IPS-18a (cell line): ENCODE data around the gene ZNF503.
A peak's percentile ranks its signal among the peaks of the same experiment; 100 is the strongest.

Experiments used
- H3K27ac ChIP-seq: one replicate; pipeline ENCODE4 v1.5.1; 2013; ENCODE audit warnings: low read length
- H3K27me3 ChIP-seq: one replicate; pipeline ENCODE4 v1.6.1; 2013; ENCODE audit warnings: mild to moderate bottlenecking, low read length; ENCODE audit not compliant: control insufficient read depth, insufficient read depth
- H3K36me3 ChIP-seq: one replicate; pipeline ENCODE4 v1.6.1; 2013; ENCODE audit warnings: low read depth, low read length; ENCODE audit not compliant: control insufficient read depth
- H3K4me1 ChIP-seq: one replicate; pipeline ENCODE4 v1.6.1; 2013; ENCODE audit warnings: low read depth, low read length; ENCODE audit not compliant: control insufficient read depth
- H3K4me3 ChIP-seq: one replicate; pipeline ENCODE4 v1.5.1; 2013; ENCODE audit warnings: low read length
- H3K9ac ChIP-seq: one replicate; pipeline ENCODE4 v1.6.1; 2013; ENCODE audit warnings: mild to moderate bottlenecking, low read length, moderate library complexity
- H3K9me3 ChIP-seq: one replicate; pipeline ENCODE4 v1.6.1; 2013; ENCODE audit warnings: low read depth, low read length; ENCODE audit not compliant: control insufficient read depth

The ZNF503 gene

GRCh38 chr10:75440271-75440793 is 38.8 kb upstream of the ZNF503 start:
- no peaks in the 10 kb centered on the region for H3K9me3 ChIP-seq
- no peak overlapping the region for H3K27ac ChIP-seq
- no peak overlapping the region for H3K4me3 ChIP-seq
- H3K27me3 ChIP-seq, result peaks cover 34% of the 10 kb centered on the region
- no peaks in the 10 kb centered on the region for H3K36me3 ChIP-seq
- no peak overlapping the region for H3K9ac ChIP-seq
- peaks cover 6% of the 10 kb centered on the region for H3K4me1 ChIP-seq

GRCh38 chr10:75439811-75440210 is 38.2 kb upstream of the ZNF503 start:
- no peaks in the 10 kb centered on the region for H3K36me3 ChIP-seq
- H3K9me3 ChIP-seq, result no peaks in the 10 kb centered on the region
- H3K4me1 ChIP-seq, result peaks cover 6% of the 10 kb centered on the region
- no peak overlapping the region for H3K4me3 ChIP-seq
- H3K27me3 ChIP-seq, result peaks cover 39% of the 10 kb centered on the region
- no peak overlapping the region for H3K9ac ChIP-seq
- no peak overlapping the region for H3K27ac ChIP-seq

- H3K9ac ChIP-seq, result no peak overlapping the region
- no peak overlapping the region for H3K4me3 ChIP-seq
- H3K36me3 ChIP-seq, result no peaks in the 10 kb centered on the region
- no peak overlapping the region for H3K27ac ChIP-seq
- H3K27me3 ChIP-seq, result peaks cover 54% of the 10 kb centered on the region
- peaks cover 6% of the 10 kb centered on the region for H3K4me1 ChIP-seq
- no peaks in the 10 kb centered on the region for H3K9me3 ChIP-seq
Measured at GRCh38 chr10:75438275-75438674, 36.7 kb upstream of the ZNF503 start.

- H3K27me3 ChIP-seq, result peaks cover 60% of the 10 kb centered on the region
- H3K4me1 ChIP-seq, result peaks cover 11% of the 10 kb centered on the region
- H3K4me3 ChIP-seq, result no peak overlapping the region
- H3K36me3 ChIP-seq, result no peaks in the 10 kb centered on the region
- no peaks in the 10 kb centered on the region for H3K9me3 ChIP-seq
- H3K9ac ChIP-seq, result no peak overlapping the region
- H3K27ac ChIP-seq, result no peak overlapping the region
Measured at GRCh38 chr10:75437693-75438092, 36.1 kb upstream of the ZNF503 start.

- H3K9ac ChIP-seq, result no peak overlapping the region
- no peaks in the 10 kb centered on the region for H3K36me3 ChIP-seq
- no peaks in the 10 kb centered on the region for H3K9me3 ChIP-seq
- peaks cover 13% of the 10 kb centered on the region for H3K4me1 ChIP-seq
- no peak overlapping the region for H3K4me3 ChIP-seq
- no peak overlapping the region for H3K27ac ChIP-seq
- peaks cover 68% of the 10 kb centered on the region for H3K27me3 ChIP-seq
Measured at GRCh38 chr10:75436896-75437295, 35.3 kb upstream of the ZNF503 start.

- Histone ChIP-seq H3K27me3 (peaks cover 84% of the 10 kb centered on the region), H3K36me3 (no peaks in the 10 kb centered on the region), H3K4me1 (peaks cover 20% of the 10 kb centered on the region), H3K9ac (no peak overlapping the region), H3K27ac (no peak overlapping the region), H3K9me3 (no peaks in the 10 kb centered on the region), H3K4me3 (no peak overlapping the region)
Measured at GRCh38 chr10:75435291-75435690, 33.7 kb upstream of the ZNF503 start.

- Histone ChIP-seq H3K36me3 (no peaks in the 10 kb centered on the region), H3K27me3 (peaks cover 94% of the 10 kb centered on the region), H3K4me1 (peaks cover 25% of the 10 kb centered on the region)
Measured at GRCh38 chr10:75434291-75434690, 32.7 kb upstream of the ZNF503 start.

GRCh38 chr10:75433216-75433615 is 31.7 kb upstream of the ZNF503 start:
- H3K27me3 ChIP-seq, result peaks cover 97% of the 10 kb centered on the region
- no peaks in the 10 kb centered on the region for H3K9me3 ChIP-seq
- no peaks in the 10 kb centered on the region for H3K36me3 ChIP-seq
- peaks cover 19% of the 10 kb centered on the region for H3K4me1 ChIP-seq
- peak overlapping the region; percentile 25 for H3K4me3 ChIP-seq
- no peak overlapping the region for H3K9ac ChIP-seq
- no peak overlapping the region for H3K27ac ChIP-seq

More at GRCh38 chr10:75434291-75434690, 32.7 kb upstream of the ZNF503 start:
- Histone ChIP-seq H3K9me3 (no peaks in the 10 kb centered on the region), H3K9ac (no peak overlapping the region), H3K4me3 (no peak overlapping the region), H3K27ac (no peak overlapping the region)

GRCh38 chr10:75432763-75433162 is 31.2 kb upstream of the ZNF503 start:
- Histone ChIP-seq H3K9me3 (no peaks in the 10 kb centered on the region), H3K4me1 (peaks cover 24% of the 10 kb centered on the region), H3K27ac (no peak overlapping the region)

GRCh38 chr10:75432176-75432575 is 30.6 kb upstream of the ZNF503 start:
- no peak overlapping the region for H3K27ac ChIP-seq
- no peak overlapping the region for H3K9ac ChIP-seq
- no peak overlapping the region for H3K4me3 ChIP-seq
- H3K9me3 ChIP-seq, result no peaks in the 10 kb centered on the region
- peaks cover 24% of the 10 kb centered on the region for H3K4me1 ChIP-seq
- peaks cover 95% of the 10 kb centered on the region for H3K27me3 ChIP-seq
- H3K36me3 ChIP-seq, result no peaks in the 10 kb centered on the region

More at GRCh38 chr10:75432763-75433162, 31.2 kb upstream of the ZNF503 start:
- no peak overlapping the region for H3K9ac ChIP-seq
- H3K4me3 ChIP-seq, result peak overlapping the region; percentile 25
- H3K36me3 ChIP-seq, result no peaks in the 10 kb centered on the region
- H3K27me3 ChIP-seq, result peaks cover 97% of the 10 kb centered on the region

GRCh38 chr10:75431180-75432111 is 29.9 kb upstream of the ZNF503 start, which contains the start of gene LRMDA:
LRMDA (plus strand) TSS chr10:75431624.
- H3K27me3 ChIP-seq, result peaks cover 96% of the 10 kb centered on the region

More at GRCh38 chr10:75431180-75432111, 29.9 kb upstream of the ZNF503 start, which contains the start of gene LRMDA:
- Histone ChIP-seq H3K4me3 (peak within 1 kb of the TSS; percentile 26), H3K36me3 (no peaks in the 10 kb centered on the region), H3K4me1 (peaks cover 24% of the 10 kb centered on the region), H3K27ac (no peak within 1 kb of the TSS), H3K9me3 (no peaks in the 10 kb centered on the region), H3K9ac (no peak within 1 kb of the TSS)
